GM19099 (cell line): Measurements from ENCODE around the gene SCRN2.
A peak's percentile ranks its signal among the peaks of the same experiment; 100 is the strongest.

Experiments
- POLR2A ChIP-seq: IDR thresholded peaks from 3 replicates; pipeline ENCODE4 v1.6.1; 2011; ENCODE audit warnings: low read depth; ENCODE audit not compliant: insufficient read length; ENCODE audit errors: extremely low read depth

Gene SCRN2

GRCh38 chr17:47840742-47841487 is at the start of gene SCRN2:
Gene SCRN2, minus strand, starts transcription at chr17:47841273. Its CDS starts 430 bp downstream, at chr17:47840843.
- TF ChIP-seq POLR2A: peak; percentile 39

- no peak for TF ChIP-seq POLR2A
Measured at GRCh38 chr17:47889734-47890529, 48.9 kb upstream of the SCRN2 start.

GRCh38 chr17:47888293-47888692 is 47.2 kb upstream of the SCRN2 start:
- no peak for TF ChIP-seq POLR2A

GRCh38 chr17:47884905-47885730 is 44.0 kb upstream of the SCRN2 start:
- no peak for TF ChIP-seq POLR2A

GRCh38 chr17:47884427-47884740 is 43.3 kb upstream of the SCRN2 start:
- no peak for TF ChIP-seq POLR2A

GRCh38 chr17:47883589-47884426 is 42.7 kb upstream of the SCRN2 start:
- TF ChIP-seq POLR2A: no peak

- TF ChIP-seq POLR2A: no peak
Measured at GRCh38 chr17:47882695-47883588, 41.9 kb upstream of the SCRN2 start.

GRCh38 chr17:47882247-47882646 is 41.2 kb upstream of the SCRN2 start:
- TF ChIP-seq POLR2A: no peak

GRCh38 chr17:47879776-47880454 is 38.8 kb upstream of the SCRN2 start:
- no peak for TF ChIP-seq POLR2A

GRCh38 chr17:47879028-47879585 is 38.0 kb upstream of the SCRN2 start:
- TF ChIP-seq POLR2A: no peak

GRCh38 chr17:47878203-47879027 is 37.3 kb upstream of the SCRN2 start:
- no peak for TF ChIP-seq POLR2A
